Panc1 (cell line): ENCODE results near the gene MAST4. TPM values are rescaled to one million over a fixed set of nuclear protein-coding genes. Genes with fewer than 3 reads are reported as not detected.

ENCODE experiments used
- ATAC-seq: fragments of 200-7000 bp; cut with Tn5 transposase; 2 replicates; pipeline ENCODE4 v1.9.1; 2020; ENCODE audit warnings: mild to moderate bottlenecking, moderate library complexity
- BruUV-seq: library from RNA; stranded (reverse); fragments of 400-500 nt; replicated peaks from 2 replicates; lab custom pipeline; 2021; lab: Mats Ljungman, UMichigan
- CTCF ChIA-PET: fragments of 300-600 bp; sonication (Branson Sonifier 250); formaldehyde crosslinking; loops from one replicate; lab custom pipeline; 2022; ENCODE audit warnings: antibody characterized with exemption; lab: Charles Lee
- POLR2A ChIA-PET: fragments of 300-600 bp; sonication (Branson Sonifier 250); formaldehyde crosslinking; loops from one replicate; lab custom pipeline; 2022; ENCODE audit warnings: antibody characterized with exemption; lab: Charles Lee
- DNase-seq: peaks from one replicate; pipeline ENCODE4 v3.0.0-alpha.2; 2010; ENCODE audit warnings: low read depth, low spot score
- H3K27ac ChIP-seq: 2 replicates; pipeline ENCODE4 v1.5.1; 2011; ENCODE audit warnings: mild to moderate bottlenecking, low read length, inconsistent platforms
- H3K27me3 ChIP-seq: fragments of 200-500 bp; sonication (Bioruptor generic); 2 replicates; pipeline ENCODE4 v1.6.0; 2014; ENCODE audit warnings: low read length, inconsistent platforms; ENCODE audit not compliant: control insufficient read depth, insufficient read depth
- H3K36me3 ChIP-seq: fragments of 200-500 bp; sonication (Bioruptor generic); 2 replicates; pipeline ENCODE4 v1.5.1; 2014; ENCODE audit warnings: inconsistent platforms, mild to moderate bottlenecking, low read length, moderate library complexity; ENCODE audit not compliant: control insufficient read depth, insufficient read depth
- H3K4me1 ChIP-seq: 2 replicates; pipeline ENCODE4 v1.5.1; 2011; ENCODE audit warnings: inconsistent platforms, mild to moderate bottlenecking, low read length, moderate library complexity; ENCODE audit not compliant: control insufficient read depth, insufficient read depth
- H3K4me3 ChIP-seq, 2 experiments: 2 replicates each; pipeline ENCODE4 v1.5.1; 2011 to 2012; ENCODE audit warnings: low read depth in 2 of 2, low read length in 2 of 2, mild to moderate bottlenecking in 2 of 2, inconsistent platforms in 1 of 2, moderate library complexity in 1 of 2
- H3K9me3 ChIP-seq: fragments of 200-500 bp; sonication (Bioruptor generic); 2 replicates; pipeline ENCODE4 v1.5.1; 2014; ENCODE audit warnings: low read depth, mild to moderate bottlenecking, inconsistent platforms, low read length, moderate library complexity; ENCODE audit not compliant: control insufficient read depth, insufficient read depth
- CTCF ChIP-seq: fragments of 450-650 bp; IDR thresholded peaks from 2 replicates; pipeline ENCODE4 v1.5.1; 2017; ENCODE audit warnings: mild to moderate bottlenecking
- POLR2AphosphoS5 ChIP-seq: IDR thresholded peaks from 2 replicates; pipeline ENCODE4 v1.6.1; 2012; ENCODE audit warnings: mild to moderate bottlenecking, low read depth, low read length, moderate library complexity
- REST ChIP-seq, 2 experiments: IDR thresholded peaks; 2 replicates each; pipeline ENCODE4 v1.6.1; 2011 to 2012; ENCODE audit warnings: low read depth in 2 of 2, control low read depth in 1 of 2, low read length in 1 of 2, mild to moderate bottlenecking in 1 of 2, moderate library complexity in 1 of 2; ENCODE audit not compliant: insufficient read depth in 1 of 2
- SIN3A ChIP-seq: IDR thresholded peaks from 2 replicates; pipeline ENCODE4 v1.6.1; 2012; ENCODE audit warnings: low read depth, mild to moderate bottlenecking, low read length, moderate library complexity, borderline replicate concordance; ENCODE audit not compliant: insufficient read depth
- TCF7L2 ChIP-seq: IDR thresholded peaks from 2 replicates; pipeline ENCODE4 v1.6.1; 2011; ENCODE audit warnings: mild to moderate bottlenecking, low read depth, low read length, inconsistent platforms
- in situ Hi-C: cut with HindIII; loops from 2 replicates; pipeline ENCODE4 v1.10.0; 2016; ENCODE audit warnings: low sequenced_read_pairs, low pct_unique_long_range_greater_than_20kb
- intact Hi-C: fragments of 100-400 bp; cut with micrococcal nuclease; formaldehyde crosslinking; loops from one replicate; pipeline ENCODE4 v1.10.0; 2022; ENCODE audit not compliant: unreplicated experiment
- total RNA-seq: library from RNA; stranded (reverse); gene quantifications from one replicate; pipeline ENCODE4 v1.2.1, GENCODE V29; 2021; ENCODE audit not compliant: unreplicated experiment

The MAST4 gene
- total RNA-seq, 1 experiment from 2014 or later, result 1.8 TPM

GRCh38 chr5:66967102-66967501, 370.9 kb downstream of the MAST4 start:
- ChIA-PET POLR2A (no interaction called here), CTCF (no interaction called here)
- H3K36me3 ChIP-seq, result no peaks in the 10 kb centered on the region
- no peak overlapping the region for H3K27ac ChIP-seq
- H3K4me3 ChIP-seq, result no peak overlapping the region
- in situ Hi-C loops, result no loop called here
- H3K4me1 ChIP-seq, result no peaks in the 10 kb centered on the region
- no TSS peak for BruUV-seq
- intact Hi-C loops, result no loop called here
- no peak for TF ChIP-seq CTCF
- TF ChIP-seq SIN3A, result no peak
- TF ChIP-seq TCF7L2, result no peak
- TF ChIP-seq REST (IDR thresholded peaks at IDR 0.05; ENCODE audit: insufficient read depth in 1 of 2, low read depth in 2 of 2, low read length in 1 of 2), result no peak
- TF ChIP-seq POLR2AphosphoS5, result no peak
- no peaks in the 10 kb centered on the region for H3K9me3 ChIP-seq
- no peaks in the 10 kb centered on the region for H3K27me3 ChIP-seq
- DNase-seq, result no peak
- ATAC-seq, result no peak

GRCh38 chr5:66967826-66968262, 371.7 kb downstream of the MAST4 start:
- TF ChIP-seq POLR2AphosphoS5 (no peak), TCF7L2 (no peak), SIN3A (no peak), REST (IDR thresholded peaks at IDR 0.05; ENCODE audit: insufficient read depth in 1 of 2, low read depth in 2 of 2, low read length in 1 of 2) (no peak), CTCF (no peak)
- Histone ChIP-seq H3K9me3 (no peaks in the 10 kb centered on the region), H3K4me3 (no peak overlapping the region), H3K4me1 (no peaks in the 10 kb centered on the region), H3K27ac (no peak overlapping the region), H3K36me3 (no peaks in the 10 kb centered on the region), H3K27me3 (no peaks in the 10 kb centered on the region)
- no TSS peak for BruUV-seq
- no peak for DNase-seq
- CTCF ChIA-PET, result no interaction called here
- in situ Hi-C loops, result no loop called here
- POLR2A ChIA-PET, result no interaction called here
- intact Hi-C loops, result no loop called here
- ATAC-seq, result no peak
